Natural killer cell (primary cell): ENCODE data around the gene ASXL3. TPM values are rescaled to one million over a fixed set of nuclear protein-coding genes. Genes with fewer than 3 reads are reported as not detected.

ENCODE experiments used
- ATAC-seq, 3 donors: fragments of 150-1000 bp in 2 of 3; fragments of 200-7000 bp in 1 of 3; cut with Tn5 transposase; 1 replicate in 1 of 3; 2 replicates in 2 of 3; pipeline ENCODE4 v1.10.0; 2021; ENCODE audit warnings: mild to moderate bottlenecking in 2 of 3, moderate library complexity in 2 of 3
- DNase-seq, 2 donors: peaks; one replicate each; pipeline versions ENCODE4 v3.0.0 to v3.0.0-alpha.2; 2013 to 2021; ENCODE audit warnings: mixed read lengths in 1 of 2
- H3K27ac ChIP-seq: one replicate; pipeline ENCODE4 v1.5.1; 2013; ENCODE audit warnings: mild to moderate bottlenecking, low read length
- H3K27me3 ChIP-seq: one replicate; pipeline ENCODE4 v1.6.1; 2013; ENCODE audit warnings: low read length; ENCODE audit not compliant: control insufficient read depth, insufficient read depth
- H3K36me3 ChIP-seq: one replicate; pipeline ENCODE4 v1.6.1; 2013; ENCODE audit warnings: low read length; ENCODE audit not compliant: control insufficient read depth, insufficient read depth
- H3K4me1 ChIP-seq: one replicate; pipeline ENCODE4 v1.6.1; 2013; ENCODE audit warnings: low read length; ENCODE audit not compliant: control insufficient read depth, insufficient read depth
- H3K4me3 ChIP-seq: one replicate; pipeline ENCODE4 v1.5.1; 2013; ENCODE audit warnings: low read length
- H3K9me3 ChIP-seq: one replicate; pipeline ENCODE4 v1.6.1; 2013; ENCODE audit warnings: low read length; ENCODE audit not compliant: control insufficient read depth, insufficient read depth
- H3K27ac Mint-ChIP-seq, 2 donors: one replicate each; pipeline ENCODE4 v1.8.0; 2022; ENCODE audit warnings: mild to moderate bottlenecking in 2 of 2, mixed read lengths in 2 of 2, moderate library complexity in 1 of 2
- H3K27me3 Mint-ChIP-seq, 2 donors: one replicate each; pipeline ENCODE4 v1.8.0; 2022; ENCODE audit warnings: low read depth in 2 of 2, mixed read lengths in 2 of 2
- H3K36me3 Mint-ChIP-seq: one replicate; pipeline ENCODE4 v1.8.0; 2022; ENCODE audit warnings: mixed read lengths
- H3K4me1 Mint-ChIP-seq, 2 donors: one replicate each; pipeline ENCODE4 v1.8.0; 2022; ENCODE audit warnings: mixed read lengths in 2 of 2
- H3K4me3 Mint-ChIP-seq: one replicate; pipeline ENCODE4 v1.8.0; 2022; ENCODE audit warnings: mild to moderate bottlenecking, moderate library complexity, mixed read lengths
- H3K9me3 Mint-ChIP-seq, 2 donors: one replicate each; pipeline ENCODE4 v1.8.0; 2022; ENCODE audit warnings: mixed read lengths in 2 of 2
- WGBS: methylation state at CpG from one replicate; pipeline ENCODE4 v1.1.7; 2013; ENCODE audit warnings: missing lambda C conversion rate; ENCODE audit not compliant: insufficient coverage; 5-methylcytosine and 5-hydroxymethylcytosine counted together
- intact Hi-C: fragments of 100-400 bp; cut with micrococcal nuclease; formaldehyde crosslinking; loops from one replicate; pipeline ENCODE4 v1.14.2; 2022
- total RNA-seq, 4 donors: library from RNA; stranded (reverse); fragments of 120-200 nt in 1 of 4; gene quantifications; one replicate each; pipeline versions ENCODE4 v1.2.3 to v1.2.4, GENCODE V29; 2013 to 2022
- TF ChIP-seq, protein P1 (sequence below): fragments of 200-600 bp; IDR thresholded peaks from one replicate; pipeline ENCODE4 v1.8.0; 2022; ENCODE audit warnings: antibody characterized with exemption

ASXL3 gene
- total RNA-seq, 3 donors from 2014 or later (not counting 1 experiment from before 2014, with no cell fraction given) = not detected

DNA sequence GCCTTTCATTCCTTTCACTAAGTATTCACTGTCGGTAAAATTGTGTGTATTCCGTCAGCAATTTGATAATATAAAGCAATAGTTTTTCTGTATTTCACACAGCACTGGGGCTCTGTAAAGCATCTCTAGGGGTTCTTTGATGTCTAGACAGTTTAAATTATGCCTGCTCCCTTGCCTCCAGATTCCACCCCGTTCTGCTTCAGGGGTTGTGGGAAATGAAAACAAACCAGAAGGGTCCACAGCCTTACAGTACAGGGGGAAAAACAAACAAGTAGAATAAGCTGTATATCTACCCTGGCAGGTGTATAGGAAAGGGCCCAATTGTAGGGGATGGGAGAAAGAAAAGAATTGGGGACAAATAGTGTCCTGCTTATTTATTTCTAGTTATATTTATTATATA is 63.1 kb downstream of the ASXL3 start:
- Histone ChIP-seq H3K4me3 (no peak overlapping the region), H3K27ac (no peak overlapping the region), H3K9me3 (no peaks in the 10 kb centered on the region), H3K36me3 (no peaks in the 10 kb centered on the region), H3K27me3 (no peaks in the 10 kb centered on the region), H3K4me1 (no peaks in the 10 kb centered on the region)
- TF ChIP-seq, protein P1, sequence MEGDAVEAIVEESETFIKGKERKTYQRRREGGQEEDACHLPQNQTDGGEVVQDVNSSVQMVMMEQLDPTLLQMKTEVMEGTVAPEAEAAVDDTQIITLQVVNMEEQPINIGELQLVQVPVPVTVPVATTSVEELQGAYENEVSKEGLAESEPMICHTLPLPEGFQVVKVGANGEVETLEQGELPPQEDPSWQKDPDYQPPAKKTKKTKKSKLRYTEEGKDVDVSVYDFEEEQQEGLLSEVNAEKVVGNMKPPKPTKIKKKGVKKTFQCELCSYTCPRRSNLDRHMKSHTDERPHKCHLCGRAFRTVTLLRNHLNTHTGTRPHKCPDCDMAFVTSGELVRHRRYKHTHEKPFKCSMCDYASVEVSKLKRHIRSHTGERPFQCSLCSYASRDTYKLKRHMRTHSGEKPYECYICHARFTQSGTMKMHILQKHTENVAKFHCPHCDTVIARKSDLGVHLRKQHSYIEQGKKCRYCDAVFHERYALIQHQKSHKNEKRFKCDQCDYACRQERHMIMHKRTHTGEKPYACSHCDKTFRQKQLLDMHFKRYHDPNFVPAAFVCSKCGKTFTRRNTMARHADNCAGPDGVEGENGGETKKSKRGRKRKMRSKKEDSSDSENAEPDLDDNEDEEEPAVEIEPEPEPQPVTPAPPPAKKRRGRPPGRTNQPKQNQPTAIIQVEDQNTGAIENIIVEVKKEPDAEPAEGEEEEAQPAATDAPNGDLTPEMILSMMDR = no peak
- Mint-ChIP-seq H3K36me3 (no peaks in the 10 kb centered on the region), H3K4me1 (no peaks in the 10 kb centered on the region), H3K27ac (no peak overlapping the region), H3K9me3 (no peaks in the 10 kb centered on the region), H3K27me3 (no peaks in the 10 kb centered on the region), H3K4me3 (no peak overlapping the region)
- 64% methylated on average over 2 of the region's 3 CpGs for WGBS
- intact Hi-C loops = no loop called here
- DNase-seq = no peak
- ATAC-seq = no peak

DNA sequence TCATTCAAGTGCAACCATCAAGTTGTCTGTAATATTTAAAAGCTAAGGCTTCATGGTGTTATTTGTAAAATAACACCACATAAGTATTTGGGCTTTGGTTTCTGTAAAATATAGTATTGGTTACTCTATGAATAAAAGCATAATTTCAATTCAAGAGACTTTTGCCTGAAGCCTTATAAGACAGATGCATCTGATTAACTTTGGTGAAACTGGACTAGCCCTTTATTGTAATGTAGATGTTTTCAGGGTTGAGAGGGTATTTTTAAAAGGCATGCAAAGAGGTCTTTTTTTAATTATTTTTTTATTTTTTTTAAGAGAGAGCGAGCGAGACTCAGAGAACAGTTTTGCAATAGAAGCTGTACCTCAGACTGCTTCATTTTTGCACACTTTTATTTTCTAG is 66.5 kb downstream of the ASXL3 start:
- Mint-ChIP-seq H3K27me3 (no peaks in the 10 kb centered on the region), H3K4me1 (no peaks in the 10 kb centered on the region), H3K36me3 (no peaks in the 10 kb centered on the region), H3K4me3 (no peak overlapping the region), H3K9me3 (no peaks in the 10 kb centered on the region), H3K27ac (no peak overlapping the region)
- WGBS = 91% methylated on average over 2 of the region's 2 CpGs
- no peak overlapping the region for H3K4me3 ChIP-seq
- ATAC-seq (no peak), DNase-seq (no peak)
- H3K9me3 ChIP-seq = no peaks in the 10 kb centered on the region
- H3K27ac ChIP-seq = no peak overlapping the region
- no peaks in the 10 kb centered on the region for H3K27me3 ChIP-seq
- intact Hi-C loops = no loop called here
- H3K4me1 ChIP-seq = no peaks in the 10 kb centered on the region
- H3K36me3 ChIP-seq = no peaks in the 10 kb centered on the region
- TF ChIP-seq, protein P1 = no peak

DNA sequence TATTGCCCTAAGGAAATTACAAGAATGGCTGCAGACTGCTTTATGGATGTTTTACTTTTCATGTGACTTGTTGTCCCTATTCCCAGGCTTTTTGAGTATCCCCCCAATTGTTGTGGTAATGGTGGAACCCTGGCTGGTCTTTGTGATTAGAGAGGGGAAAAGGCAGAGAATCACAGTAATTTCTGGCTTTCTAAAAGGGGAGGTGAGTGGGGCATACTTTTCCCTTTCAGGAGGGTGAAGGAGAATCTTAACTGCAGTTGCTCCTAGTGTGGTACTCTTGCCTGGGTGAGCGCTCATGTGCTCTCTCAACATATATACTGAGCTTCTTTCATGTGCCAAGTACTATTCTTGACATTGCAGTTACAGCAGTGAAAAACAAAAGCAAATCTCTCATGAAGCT is 69.3 kb downstream of the ASXL3 start:
- Mint-ChIP-seq H3K27me3 (no peaks in the 10 kb centered on the region), H3K9me3 (no peaks in the 10 kb centered on the region), H3K36me3 (no peaks in the 10 kb centered on the region), H3K4me3 (no peak overlapping the region), H3K4me1 (no peaks in the 10 kb centered on the region), H3K27ac (no peak overlapping the region)
- DNase-seq (no peak), ATAC-seq (no peak)
- intact Hi-C loops = no loop called here
- Histone ChIP-seq H3K27ac (no peak overlapping the region), H3K27me3 (no peaks in the 10 kb centered on the region), H3K9me3 (no peaks in the 10 kb centered on the region), H3K36me3 (no peaks in the 10 kb centered on the region), H3K4me1 (no peaks in the 10 kb centered on the region), H3K4me3 (no peak overlapping the region)
- TF ChIP-seq, protein P1 = no peak
- 100% methylated on average over 1 of the region's 1 CpG for WGBS

DNA sequence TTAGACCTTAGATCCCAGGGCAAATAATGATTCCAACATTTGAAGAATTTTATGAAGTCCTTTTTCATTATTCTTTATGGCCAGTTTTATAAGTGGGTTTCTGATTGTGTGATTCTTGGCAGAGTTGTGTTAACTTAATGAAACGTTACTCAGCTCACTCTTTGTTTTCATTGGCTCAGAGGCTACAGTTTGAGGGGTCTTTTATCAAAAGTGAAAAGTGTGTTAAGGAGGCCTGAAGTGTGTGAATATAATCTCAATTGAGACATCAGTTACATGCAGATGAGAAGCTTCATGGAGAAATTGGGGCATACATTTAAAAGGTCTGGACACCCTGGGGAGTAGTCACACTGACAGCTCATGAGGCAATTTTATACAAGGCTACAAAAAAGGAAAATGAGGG is 74.6 kb downstream of the ASXL3 start:
- no peak overlapping the region for H3K27ac ChIP-seq
- intact Hi-C loops = no loop called here
- H3K9me3 Mint-ChIP-seq = peaks cover 3 to 6% of the 10 kb centered on the region in 2 donors
- H3K9me3 ChIP-seq = no peaks in the 10 kb centered on the region
- no peak overlapping the region for H3K27ac Mint-ChIP-seq
- no peaks in the 10 kb centered on the region for H3K4me1 Mint-ChIP-seq
- no peaks in the 10 kb centered on the region for H3K4me1 ChIP-seq
- WGBS = 67% methylated on average over 1 of the region's 1 CpG
- DNase-seq = no peak
- H3K36me3 ChIP-seq = no peaks in the 10 kb centered on the region
- no peak overlapping the region for H3K4me3 Mint-ChIP-seq
- no peak for ATAC-seq
- no peaks in the 10 kb centered on the region for H3K27me3 Mint-ChIP-seq
- no peak overlapping the region for H3K4me3 ChIP-seq
- no peaks in the 10 kb centered on the region for H3K27me3 ChIP-seq
- H3K36me3 Mint-ChIP-seq = no peaks in the 10 kb centered on the region
- TF ChIP-seq, protein P1 = no peak
